ENCODE data around the gene CAMK1D.

- TF ChIP-seq EZH2 (IDR thresholded peaks at IDR 0.05; ENCODE audit: borderline replicate concordance, low read length): no peak
- TF ChIP-seq CTCF (IDR thresholded peaks at IDR 0.05; ENCODE audit: low read length): no peak
These were observed 110.0 kb downstream of the CAMK1D start for GRCh38 chr10:12459340-12459739.
